KMS-11 (cell line): ENCODE results near the gene MMADHC.

ENCODE experiments used
- H2AFZ ChIP-seq: fragments of 200-600 bp; sonication (generic); 2 replicates; pipeline ENCODE4 v1.6.1; 2016; ENCODE audit warnings: antibody characterized with exemption, mixed run types, low read depth
- H3K27ac ChIP-seq: fragments of 200-600 bp; sonication (generic); 2 replicates; pipeline ENCODE4 v1.6.1; 2016; ENCODE audit warnings: mild to moderate bottlenecking, mixed run types
- H3K27me3 ChIP-seq: fragments of 200-600 bp; sonication (generic); 2 replicates; pipeline ENCODE4 v1.6.1; 2017; ENCODE audit warnings: mild to moderate bottlenecking, low read depth, mixed run types, moderate library complexity; ENCODE audit not compliant: insufficient read depth
- H3K36me3 ChIP-seq: fragments of 200-600 bp; sonication (generic); 2 replicates; pipeline ENCODE4 v1.6.1; 2017; ENCODE audit warnings: mild to moderate bottlenecking, mixed run types; ENCODE audit not compliant: insufficient read depth
- H3K4me1 ChIP-seq: fragments of 200-600 bp; sonication (generic); 2 replicates; pipeline ENCODE4 v1.6.1; 2016; ENCODE audit warnings: mild to moderate bottlenecking, low read depth, mixed run types; ENCODE audit not compliant: poor library complexity, severe bottlenecking
- H3K4me2 ChIP-seq: fragments of 200-600 bp; sonication (generic); 2 replicates; pipeline ENCODE4 v1.7.0; 2016; ENCODE audit warnings: mild to moderate bottlenecking, mixed run types
- H3K4me3 ChIP-seq: fragments of 200-600 bp; sonication (generic); IDR thresholded peaks from 2 replicates; pipeline ENCODE4 v1.6.1; 2017; ENCODE audit warnings: low read depth, low read length, mixed read lengths; ENCODE audit not compliant: insufficient read depth
- H3K79me2 ChIP-seq: fragments of 200-600 bp; sonication (generic); 2 replicates; pipeline ENCODE4 v1.6.1; 2016; ENCODE audit warnings: low read depth, mixed run types; ENCODE audit not compliant: insufficient read depth
- H3K9ac ChIP-seq: fragments of 200-600 bp; sonication (generic); 2 replicates; pipeline ENCODE4 v1.6.1; 2016; ENCODE audit warnings: mild to moderate bottlenecking, mixed run types
- H4K20me1 ChIP-seq: fragments of 200-600 bp; sonication (generic); 2 replicates; pipeline ENCODE4 v1.6.1; 2016; ENCODE audit warnings: mild to moderate bottlenecking, mixed run types; ENCODE audit not compliant: insufficient read depth
- CTCF ChIP-seq: fragments of 200-600 bp; sonication (generic); conservative IDR thresholded peaks from 2 replicates; pipeline ENCODE4 v1.6.1; 2017; ENCODE audit warnings: low read depth, mild to moderate bottlenecking, antibody characterized with exemption, low read length, moderate library complexity, mixed read lengths

The MMADHC gene

GRCh38 chr2:149617476-149617875, 29.9 kb upstream of the MMADHC start:
- Histone ChIP-seq H3K27me3 (no peaks in the 10 kb centered on the region), H3K4me3 (no peak overlapping the region), H3K79me2 (no peaks in the 10 kb centered on the region), H3K4me1 (no peaks in the 10 kb centered on the region), H3K4me2 (no peak overlapping the region), H3K36me3 (no peaks in the 10 kb centered on the region), H4K20me1 (no peaks in the 10 kb centered on the region), H2AFZ (no peak overlapping the region), H3K9ac (no peak overlapping the region), H3K27ac (no peak overlapping the region)
- no peak for TF ChIP-seq CTCF

GRCh38 chr2:149616681-149617456, 29.3 kb upstream of the MMADHC start:
- no peaks in the 10 kb centered on the region for H3K27me3 ChIP-seq
- H2AFZ ChIP-seq = no peak overlapping the region
- H3K36me3 ChIP-seq = no peaks in the 10 kb centered on the region
- no peak overlapping the region for H3K9ac ChIP-seq
- no peak for TF ChIP-seq CTCF
- H3K79me2 ChIP-seq = no peaks in the 10 kb centered on the region
- H3K4me2 ChIP-seq = no peak overlapping the region
- H4K20me1 ChIP-seq = no peaks in the 10 kb centered on the region
- no peak overlapping the region for H3K4me3 ChIP-seq
- H3K27ac ChIP-seq = no peak overlapping the region
- no peaks in the 10 kb centered on the region for H3K4me1 ChIP-seq

GRCh38 chr2:149613704-149614103, 26.1 kb upstream of the MMADHC start:
- no peak for TF ChIP-seq CTCF
- H4K20me1 ChIP-seq = no peaks in the 10 kb centered on the region
- no peak overlapping the region for H3K27ac ChIP-seq
- no peaks in the 10 kb centered on the region for H3K4me1 ChIP-seq
- no peak overlapping the region for H3K9ac ChIP-seq
- H3K4me3 ChIP-seq = no peak overlapping the region
- H3K4me2 ChIP-seq = no peak overlapping the region
- H2AFZ ChIP-seq = no peak overlapping the region
- H3K36me3 ChIP-seq = no peaks in the 10 kb centered on the region
- H3K79me2 ChIP-seq = no peaks in the 10 kb centered on the region
- H3K27me3 ChIP-seq = no peaks in the 10 kb centered on the region

GRCh38 chr2:149612122-149612521, 24.5 kb upstream of the MMADHC start:
- Histone ChIP-seq H4K20me1 (no peaks in the 10 kb centered on the region), H2AFZ (no peak overlapping the region), H3K4me2 (no peak overlapping the region), H3K4me1 (no peaks in the 10 kb centered on the region), H3K79me2 (no peaks in the 10 kb centered on the region), H3K27ac (no peak overlapping the region), H3K36me3 (no peaks in the 10 kb centered on the region), H3K4me3 (no peak overlapping the region), H3K9ac (no peak overlapping the region), H3K27me3 (no peaks in the 10 kb centered on the region)
- no peak for TF ChIP-seq CTCF
